ENCODE results near the gene CANT1.
A peak's percentile ranks its signal among the peaks of the same experiment; 100 is the strongest.

CANT1 gene

DNA sequence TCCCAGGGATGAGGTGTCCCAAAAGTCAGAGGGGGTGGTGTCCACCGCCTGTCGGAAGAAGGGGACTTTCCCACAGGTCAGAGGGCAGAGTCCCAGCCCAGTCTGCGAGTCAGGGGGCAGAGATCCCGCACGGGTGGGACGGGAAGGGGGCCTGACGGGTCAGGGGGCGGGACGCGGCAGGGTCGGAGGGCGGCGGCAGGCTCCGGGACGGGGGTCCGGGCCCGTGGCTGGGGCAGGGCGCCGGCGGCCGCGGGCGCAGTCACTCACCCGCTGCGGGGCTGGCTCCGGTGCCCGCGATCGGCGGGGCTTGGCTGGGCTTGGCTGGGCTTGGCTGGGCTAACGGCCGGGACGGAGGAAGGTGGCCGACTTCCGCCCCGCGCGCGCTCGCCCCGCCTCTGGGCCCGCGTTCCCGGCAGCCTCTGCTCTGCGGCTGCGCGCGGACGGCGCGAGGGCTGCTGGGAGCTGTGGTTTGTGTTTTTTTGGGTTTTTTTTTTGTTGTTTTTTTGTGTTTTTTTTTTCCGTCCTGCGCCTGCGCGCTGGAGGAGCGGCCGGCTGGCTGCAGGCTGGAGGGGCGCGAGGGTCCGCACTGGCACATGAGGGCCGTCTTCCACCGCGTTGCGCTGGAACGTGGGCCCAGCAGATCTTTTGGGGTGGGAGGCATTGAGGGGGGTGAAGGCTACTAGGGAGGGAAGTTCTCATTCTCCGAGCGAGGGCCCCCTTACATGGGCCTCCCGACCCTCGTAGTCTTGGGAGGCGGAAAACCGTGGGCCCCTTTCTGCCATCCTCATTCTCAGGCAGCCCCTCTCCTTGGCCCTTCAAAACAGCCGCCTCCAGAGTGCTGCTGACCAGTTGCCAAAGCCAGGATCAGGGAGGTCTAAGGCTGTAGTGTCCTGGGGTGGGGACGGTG lies at the start of gene CANT1:
Gene CANT1, minus strand, starts transcription at position 368 of the 907 bp plus-strand sequence. CDS start 12,142 bp downstream, outside the sequence.
- DNase-seq = peak; percentile 74

DNA sequence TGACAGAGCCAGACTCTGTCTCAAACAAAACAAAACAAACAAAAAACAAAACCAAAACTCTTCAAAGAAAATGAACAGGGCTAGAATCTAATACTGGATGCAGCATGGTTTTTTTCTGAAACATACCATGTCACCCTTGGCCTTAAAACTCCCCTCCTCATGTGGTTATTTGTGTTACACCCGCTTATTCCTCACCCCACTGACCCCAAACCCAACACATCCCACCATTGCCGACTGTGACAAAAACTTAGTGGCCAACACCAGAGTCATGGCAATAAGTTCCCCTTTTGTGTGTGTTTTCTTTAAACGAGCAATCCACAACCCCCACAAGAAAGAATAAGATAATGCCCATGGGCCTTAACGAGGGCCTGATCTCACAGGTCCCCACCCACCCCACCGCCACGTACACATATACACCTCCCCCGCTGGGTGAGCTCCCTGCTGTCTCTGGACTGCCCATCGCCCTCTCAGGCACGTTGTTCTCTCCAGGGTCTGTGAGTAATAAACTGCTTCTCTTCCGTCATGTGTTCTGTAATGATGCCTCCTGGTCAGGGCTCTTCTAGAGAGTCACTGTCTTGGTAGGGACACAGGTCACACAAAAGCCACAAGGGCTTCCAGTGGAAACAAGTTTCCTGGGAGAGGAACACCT lies 48.3 kb upstream of the CANT1 start:
- DNase-seq = no peak

DNA sequence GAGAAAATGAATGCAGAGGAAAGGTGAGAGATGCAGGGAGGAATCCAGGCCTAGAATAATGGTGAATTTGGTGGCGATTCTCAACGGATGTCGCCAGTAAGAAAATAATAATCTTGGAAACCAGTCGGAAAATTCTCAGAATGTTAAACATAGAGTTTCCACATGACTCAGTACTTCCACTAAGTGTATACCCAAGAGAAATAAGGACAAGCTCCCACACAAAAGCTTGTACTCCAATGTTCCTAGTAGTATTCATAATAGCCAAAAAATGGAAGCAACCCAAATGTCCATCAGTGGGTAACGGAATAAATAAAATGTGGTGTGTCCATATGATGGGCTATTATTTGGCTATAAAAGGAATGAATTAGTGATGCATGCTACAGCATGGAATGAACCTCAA lies 45.6 kb upstream of the CANT1 start:
- no peak for DNase-seq

DNA sequence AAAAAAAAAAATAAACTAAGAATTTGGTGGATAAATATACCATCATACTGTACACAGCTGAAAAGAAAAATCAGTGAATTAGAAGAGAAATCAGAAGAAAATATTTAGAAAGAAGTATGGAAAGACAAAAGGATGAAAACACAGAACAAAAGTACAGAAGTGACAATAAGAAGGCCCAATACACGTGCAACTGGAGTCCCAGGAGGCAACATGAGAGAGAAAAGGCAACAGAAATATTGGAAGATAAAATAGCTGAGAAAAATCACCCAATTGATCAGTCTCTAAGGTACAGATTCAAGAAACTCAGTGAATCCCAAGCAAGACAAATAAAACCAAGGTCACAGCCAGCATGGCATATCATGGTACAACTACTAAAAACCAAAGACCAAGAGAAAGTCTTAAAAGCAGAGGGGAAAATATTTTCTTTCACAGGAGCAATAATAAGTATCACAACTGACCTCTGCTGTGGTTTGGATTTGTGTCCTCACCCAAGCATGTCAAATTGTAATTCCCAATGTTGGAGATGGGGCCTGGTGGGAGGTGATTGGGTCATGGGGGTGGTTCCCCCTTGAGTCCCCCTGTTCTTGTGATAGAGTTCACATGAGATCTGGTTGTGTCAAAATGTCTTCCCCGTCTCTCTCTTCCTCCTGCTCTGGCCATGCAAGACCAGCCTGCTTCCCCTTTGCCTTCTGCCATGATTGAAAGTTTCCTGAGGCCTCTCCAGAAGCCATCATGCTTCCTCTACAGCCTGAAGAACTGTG lies 44.8 kb upstream of the CANT1 start:
- no peak for DNase-seq

DNA sequence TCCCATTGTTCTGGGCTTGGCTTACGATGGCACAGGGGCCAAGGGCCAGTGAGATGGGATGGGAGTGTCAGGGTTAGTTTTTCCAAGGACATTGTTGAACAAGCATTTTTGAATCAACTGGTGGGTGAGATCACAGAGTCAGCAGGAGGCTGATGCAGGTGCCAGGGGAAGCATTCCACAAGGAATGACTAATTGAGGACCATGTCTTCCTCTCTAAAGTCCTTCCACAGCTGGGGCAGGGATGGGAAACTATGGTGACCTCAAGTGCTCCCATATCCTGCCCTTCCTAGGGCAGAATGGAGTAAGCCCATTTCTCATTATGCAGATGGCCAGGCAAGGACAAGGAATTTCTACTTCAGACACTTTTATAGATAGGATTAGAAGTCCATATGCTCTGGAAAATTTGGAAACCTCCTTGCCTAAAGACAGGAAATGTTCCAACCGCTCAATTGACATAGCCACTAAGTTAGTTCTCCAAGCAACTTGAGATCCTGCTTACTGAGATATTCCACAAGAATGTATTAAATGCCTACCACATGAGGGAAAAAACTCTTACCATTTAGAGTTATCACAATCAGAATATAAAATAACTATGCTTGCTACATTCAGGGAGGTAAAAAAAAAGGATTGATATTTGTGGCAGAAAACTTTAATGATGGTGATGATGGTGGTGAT lies 43.8 kb upstream of the CANT1 start:
- peak; percentile 71 for DNase-seq

DNA sequence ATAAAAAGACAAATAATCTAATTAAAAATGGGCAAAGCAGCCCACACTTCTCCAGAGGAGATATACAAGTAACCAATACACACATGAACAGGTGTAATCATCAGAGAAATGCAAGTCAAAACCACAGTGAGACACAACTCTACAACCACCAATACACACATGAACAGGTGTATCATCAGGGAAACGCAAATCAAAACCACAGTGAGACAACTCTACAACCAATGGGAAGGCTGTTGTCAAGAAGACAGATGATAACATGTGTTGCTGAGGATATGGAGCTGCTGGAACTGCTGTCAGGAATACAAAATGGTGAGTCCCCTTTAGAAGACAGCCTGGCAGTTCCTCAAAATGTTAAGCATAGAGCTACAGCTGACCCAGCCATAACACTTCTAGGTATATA lies 42.6 kb upstream of the CANT1 start:
- no peak for DNase-seq

DNA sequence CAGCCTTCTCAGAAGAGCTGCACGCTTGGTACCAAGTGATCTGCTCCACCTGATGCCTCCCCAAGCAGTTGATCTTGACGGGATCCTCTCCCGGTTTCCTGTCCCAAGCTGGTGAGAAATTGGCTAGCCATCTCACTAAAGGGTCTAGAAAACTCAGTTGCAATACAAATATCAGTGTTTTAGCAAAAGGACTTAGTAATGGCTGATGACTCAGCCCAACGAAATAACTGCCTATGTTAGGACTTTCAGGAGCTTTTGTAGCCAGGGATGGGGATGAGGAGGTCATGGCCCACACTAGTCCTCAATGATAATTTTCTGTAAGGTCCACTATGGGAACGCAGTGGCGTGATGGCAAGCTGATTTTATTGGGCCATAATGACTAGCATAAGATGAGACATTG lies 41.7 kb upstream of the CANT1 start:
- DNase-seq = no peak

DNA sequence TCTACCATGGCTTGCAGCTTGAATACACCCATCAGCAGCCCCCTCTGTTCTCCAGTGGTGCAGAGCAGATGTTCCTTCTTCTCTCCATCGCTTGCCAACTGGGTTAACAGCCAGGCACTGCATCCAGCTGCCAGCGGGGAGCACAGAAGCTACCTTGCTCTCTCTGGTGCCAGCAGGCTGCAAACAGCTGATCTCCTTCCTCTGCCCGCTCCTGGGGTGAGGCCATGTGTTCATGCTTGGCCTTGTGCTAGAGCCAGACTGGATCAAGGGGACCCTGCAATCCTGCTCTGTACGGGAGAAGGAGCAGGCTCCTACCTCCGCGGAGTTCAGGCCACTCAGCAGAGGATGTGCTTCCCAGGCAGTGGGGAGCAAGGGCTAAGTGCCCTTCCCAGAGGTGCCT lies 41.0 kb upstream of the CANT1 start:
- no peak for DNase-seq

DNA sequence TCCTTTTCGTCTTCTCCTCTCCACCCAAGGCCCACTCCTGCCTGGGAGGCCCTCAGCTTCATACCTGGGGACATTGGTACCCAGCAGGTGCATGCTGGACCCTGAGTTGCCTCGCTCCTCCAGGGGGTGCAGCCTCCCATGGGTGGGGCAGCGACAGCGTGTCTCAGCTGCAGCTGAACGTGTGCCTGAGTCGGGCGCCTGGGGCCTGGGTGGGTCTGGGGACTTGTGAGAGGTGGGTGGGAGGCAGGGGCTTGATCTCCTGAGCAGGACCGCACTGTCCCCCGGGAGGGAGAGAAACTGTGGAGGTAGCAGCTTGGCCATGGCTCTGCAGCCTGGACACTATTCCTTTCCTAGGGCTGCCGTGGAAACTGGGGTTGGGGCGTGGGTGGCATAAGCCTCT lies 40.3 kb upstream of the CANT1 start:
- no peak for DNase-seq

DNA sequence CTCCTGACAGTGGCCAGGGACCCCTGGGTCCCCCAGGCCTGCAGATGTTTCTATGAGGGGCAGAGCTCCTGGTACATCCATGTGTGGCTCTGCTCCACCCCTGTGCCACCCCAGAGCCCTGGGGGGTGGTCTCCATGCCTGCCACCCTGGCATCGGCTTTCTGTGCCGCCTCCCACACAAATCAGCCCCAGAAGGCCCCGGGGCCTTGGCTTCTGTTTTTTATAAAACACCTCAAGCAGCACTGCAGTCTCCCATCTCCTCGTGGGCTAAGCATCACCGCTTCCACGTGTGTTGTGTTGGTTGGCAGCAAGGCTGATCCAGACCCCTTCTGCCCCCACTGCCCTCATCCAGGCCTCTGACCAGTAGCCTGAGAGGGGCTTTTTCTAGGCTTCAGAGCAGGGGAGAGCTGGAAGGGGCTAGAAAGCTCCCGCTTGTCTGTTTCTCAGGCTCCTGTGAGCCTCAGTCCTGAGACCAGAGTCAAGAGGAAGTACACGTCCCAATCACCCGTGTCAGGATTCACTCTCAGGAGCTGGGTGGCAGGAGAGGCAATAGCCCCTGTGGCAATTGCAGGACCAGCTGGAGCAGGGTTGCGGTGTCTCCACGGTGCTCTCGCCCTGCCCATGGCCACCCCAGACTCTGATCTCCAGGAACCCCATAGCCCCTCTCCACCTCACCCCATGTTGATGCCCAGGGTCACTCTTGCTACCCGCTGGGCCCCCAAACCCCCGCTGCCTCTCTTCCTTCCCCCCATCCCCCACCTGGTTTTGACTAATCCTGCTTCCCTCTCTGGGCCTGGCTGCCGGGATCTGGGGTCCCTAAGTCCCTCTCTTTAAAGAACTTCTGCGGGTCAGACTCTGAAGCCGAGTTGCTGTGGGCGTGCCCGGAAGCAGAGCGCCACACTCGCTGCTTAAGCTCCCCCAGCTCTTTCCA lies 39.5 kb upstream of the CANT1 start:
- DNase-seq = no peak

DNA sequence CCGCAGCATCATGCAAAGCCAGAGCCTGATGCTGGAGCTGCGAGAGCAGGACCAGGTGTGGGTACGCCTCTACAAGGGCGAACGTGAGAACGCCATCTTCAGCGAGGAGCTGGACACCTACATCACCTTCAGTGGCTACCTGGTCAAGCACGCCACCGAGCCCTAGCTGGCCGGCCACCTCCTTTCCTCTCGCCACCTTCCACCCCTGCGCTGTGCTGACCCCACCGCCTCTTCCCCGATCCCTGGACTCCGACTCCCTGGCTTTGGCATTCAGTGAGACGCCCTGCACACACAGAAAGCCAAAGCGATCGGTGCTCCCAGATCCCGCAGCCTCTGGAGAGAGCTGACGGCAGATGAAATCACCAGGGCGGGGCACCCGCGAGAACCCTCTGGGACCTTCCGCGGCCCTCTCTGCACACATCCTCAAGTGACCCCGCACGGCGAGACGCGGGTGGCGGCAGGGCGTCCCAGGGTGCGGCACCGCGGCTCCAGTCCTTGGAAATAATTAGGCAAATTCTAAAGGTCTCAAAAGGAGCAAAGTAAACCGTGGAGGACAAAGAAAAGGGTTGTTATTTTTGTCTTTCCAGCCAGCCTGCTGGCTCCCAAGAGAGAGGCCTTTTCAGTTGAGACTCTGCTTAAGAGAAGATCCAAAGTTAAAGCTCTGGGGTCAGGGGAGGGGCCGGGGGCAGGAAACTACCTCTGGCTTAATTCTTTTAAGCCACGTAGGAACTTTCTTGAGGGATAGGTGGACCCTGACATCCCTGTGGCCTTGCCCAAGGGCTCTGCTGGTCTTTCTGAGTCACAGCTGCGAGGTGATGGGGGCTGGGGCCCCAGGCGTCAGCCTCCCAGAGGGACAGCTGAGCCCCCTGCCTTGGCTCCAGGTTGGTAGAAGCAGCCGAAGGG lies 38.6 kb upstream of the CANT1 start:
- no peak for DNase-seq

DNA sequence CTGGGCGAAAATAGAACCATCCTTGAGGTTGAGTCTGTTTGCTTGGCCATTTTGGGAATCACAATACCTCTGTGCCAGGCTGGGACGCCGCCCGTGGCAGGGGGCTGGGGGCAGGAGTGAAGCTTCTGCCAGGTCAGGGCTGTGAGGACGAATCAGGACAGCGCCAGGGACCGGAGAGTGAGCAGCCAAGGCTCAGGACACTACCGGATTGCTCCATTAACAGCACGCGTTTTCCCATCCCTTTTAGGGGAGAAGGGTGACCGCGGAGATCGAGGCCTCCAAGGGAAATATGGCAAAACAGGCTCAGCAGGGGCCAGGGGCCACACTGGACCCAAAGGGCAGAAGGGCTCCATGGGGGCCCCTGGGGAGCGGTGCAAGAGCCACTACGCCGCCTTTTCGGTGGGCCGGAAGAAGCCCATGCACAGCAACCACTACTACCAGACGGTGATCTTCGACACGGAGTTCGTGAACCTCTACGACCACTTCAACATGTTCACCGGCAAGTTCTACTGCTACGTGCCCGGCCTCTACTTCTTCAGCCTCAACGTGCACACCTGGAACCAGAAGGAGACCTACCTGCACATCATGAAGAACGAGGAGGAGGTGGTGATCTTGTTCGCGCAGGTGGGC lies 37.8 kb upstream of the CANT1 start:
- no peak for DNase-seq

DNA sequence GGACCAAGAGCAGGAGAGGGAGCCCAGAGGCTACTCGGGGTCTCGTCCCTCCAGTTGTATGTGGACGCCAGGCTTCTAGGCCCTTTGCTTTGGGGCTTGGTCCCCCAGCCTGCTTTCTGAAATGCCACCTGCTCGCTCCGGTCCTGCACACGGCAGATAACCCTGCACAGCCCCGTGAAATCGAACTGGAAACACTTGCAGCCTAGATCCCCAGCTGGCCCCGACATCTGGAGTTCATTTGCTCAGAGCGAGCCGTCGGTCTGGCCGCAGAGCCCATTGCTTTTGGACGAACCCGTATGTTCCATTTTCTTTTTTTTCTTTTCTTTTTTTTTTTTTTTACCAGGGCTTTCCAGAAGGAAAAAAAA lies 37.3 kb upstream of the CANT1 start:
- no peak for DNase-seq

DNA sequence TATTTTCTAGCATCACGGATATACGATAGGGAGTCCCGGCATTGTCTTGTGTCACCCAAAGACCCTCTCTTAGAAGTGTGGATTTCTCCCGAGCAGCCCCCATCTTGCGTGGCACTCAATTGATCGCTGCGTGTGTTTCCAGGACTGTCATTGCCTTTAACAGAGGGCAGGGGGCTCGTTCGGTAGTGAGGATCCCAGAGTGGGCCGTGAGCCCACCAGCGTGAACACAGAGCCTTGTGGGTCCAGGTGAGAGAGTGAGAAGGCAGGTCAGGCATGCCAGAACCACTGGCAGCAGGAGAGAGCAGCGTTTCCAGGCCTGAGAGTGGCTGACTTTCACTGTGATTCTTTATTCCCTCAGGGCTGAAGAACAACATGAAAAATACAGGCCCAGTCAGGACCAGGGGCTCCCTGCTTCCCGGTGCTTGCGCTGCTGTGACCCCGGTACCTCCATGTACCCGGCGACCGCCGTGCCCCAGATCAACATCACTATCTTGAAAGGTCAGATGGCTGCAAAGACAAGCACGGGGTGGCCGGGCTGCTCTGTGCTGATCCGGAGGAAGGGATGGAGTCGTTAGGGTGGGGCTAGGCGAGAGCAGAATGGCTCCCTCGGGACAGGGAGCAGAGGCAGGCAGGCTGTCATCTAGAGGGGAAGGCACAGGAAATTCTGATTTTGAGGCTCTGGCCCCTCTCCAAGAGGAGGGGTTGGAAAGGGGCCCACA lies 36.8 kb upstream of the CANT1 start:
- no peak for DNase-seq

DNA sequence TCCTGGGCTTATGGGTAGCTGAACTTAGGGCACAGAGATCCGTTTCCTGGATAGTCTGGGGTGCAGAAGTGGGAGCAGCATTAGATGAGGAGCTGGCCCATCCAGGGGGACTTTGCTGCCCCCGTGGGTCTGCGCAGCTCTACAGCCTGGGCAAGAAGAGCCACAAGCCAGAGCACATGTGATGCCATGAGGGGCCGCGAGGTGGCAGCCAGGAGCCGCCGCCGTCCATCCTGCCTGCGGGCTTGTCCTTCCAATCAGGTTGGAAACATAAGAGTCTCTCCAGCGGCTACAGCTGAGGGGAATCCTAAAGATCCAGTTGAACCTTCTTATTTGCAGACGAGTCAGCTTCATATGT lies 36.3 kb upstream of the CANT1 start:
- DNase-seq = peak; percentile 38

DNA sequence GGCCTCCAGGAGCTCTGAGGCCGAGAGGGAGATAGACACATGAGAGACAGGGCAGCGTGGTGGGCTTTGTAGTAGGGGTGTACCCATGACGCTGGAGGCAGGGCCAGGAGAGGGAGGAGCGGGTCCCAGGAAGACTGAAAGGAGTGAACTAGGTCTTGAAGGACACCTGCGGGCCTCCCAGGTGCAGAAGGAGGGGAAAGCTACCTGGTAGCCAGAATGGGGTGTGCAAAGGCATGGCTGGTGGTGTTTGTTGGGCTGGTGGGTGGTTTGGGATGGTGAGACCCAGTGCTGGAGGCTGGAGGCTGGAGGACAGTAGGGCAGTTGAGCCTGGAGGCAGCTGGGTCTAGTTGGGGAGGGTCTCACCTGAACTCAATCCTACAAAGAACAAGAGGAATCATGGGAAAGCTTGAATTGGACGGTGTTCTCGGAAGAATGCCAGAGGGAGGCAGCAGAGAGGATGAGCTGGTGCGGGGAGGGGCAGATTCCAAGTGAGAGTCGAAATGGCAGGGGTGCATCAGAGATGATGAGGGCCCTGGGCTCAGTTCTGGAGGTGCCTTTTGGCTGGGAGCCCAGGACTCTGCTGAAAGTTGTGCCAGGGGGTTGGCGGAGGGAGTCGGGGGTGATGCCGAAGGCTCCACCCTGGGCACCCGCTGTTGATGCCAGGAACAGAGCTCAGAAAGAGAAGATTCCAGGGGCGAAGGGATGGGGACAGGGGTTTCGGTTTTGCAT lies 35.6 kb upstream of the CANT1 start:
- no peak for DNase-seq

DNA sequence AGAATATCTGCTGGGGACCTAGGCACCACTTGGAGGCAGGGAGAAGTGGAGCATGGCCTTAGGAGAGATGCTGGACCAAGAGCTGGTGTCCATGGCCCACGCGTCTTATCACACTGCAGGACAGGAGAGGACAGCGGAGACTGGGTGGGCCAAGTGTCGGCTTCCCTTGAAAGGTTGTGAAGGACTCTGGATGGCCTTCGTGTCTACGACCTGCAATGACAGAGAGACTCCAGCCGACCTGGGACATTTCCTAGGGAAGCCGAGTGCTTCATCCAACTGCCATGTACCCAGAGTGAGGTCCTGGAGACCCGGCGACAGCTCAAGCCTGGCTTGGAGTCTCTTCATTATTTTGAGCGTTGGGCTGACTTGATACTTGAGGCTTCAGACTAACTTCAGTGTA lies 34.9 kb upstream of the CANT1 start:
- no peak for DNase-seq

DNA sequence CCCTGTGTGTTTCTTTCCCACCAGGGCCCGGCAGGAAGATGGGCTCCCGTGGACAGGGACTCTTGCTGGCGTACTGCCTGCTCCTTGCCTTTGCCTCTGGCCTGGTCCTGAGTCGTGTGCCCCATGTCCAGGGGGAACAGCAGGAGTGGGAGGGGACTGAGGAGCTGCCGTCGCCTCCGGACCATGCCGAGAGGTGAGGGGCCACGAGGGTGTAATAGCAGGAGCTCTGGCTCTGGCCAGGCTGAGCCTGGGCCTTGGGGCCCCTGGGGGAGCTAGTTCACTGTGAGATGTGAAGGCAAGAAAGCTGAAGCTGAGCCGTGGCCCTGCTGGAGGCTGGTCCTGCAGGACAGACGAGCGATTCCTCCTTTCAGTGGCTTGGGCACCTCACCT lies 34.4 kb upstream of the CANT1 start:
- DNase-seq = no peak
